Measurements from ENCODE around the gene CBX8.

The CBX8 gene

DNA sequence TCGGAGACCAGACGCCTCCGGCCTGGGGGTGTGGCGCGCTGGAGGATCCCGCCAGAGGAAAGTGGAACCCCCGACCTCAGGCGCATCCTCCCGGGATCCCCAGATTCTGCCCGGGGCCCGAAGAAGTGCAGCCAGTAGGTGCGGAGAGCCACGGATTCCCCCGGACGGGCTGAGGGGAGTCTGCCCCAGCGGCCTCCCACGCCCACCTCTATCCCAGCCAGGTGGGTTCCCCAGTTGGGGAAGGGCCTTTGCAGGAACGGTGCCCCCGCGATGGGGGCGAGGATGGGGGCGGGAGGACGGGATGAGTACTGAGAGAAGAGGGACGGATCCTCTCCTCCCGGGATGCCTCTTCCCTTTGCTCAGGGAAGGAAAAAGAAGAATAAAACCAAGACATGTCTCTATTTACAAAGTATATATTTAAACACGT lies 5.1 kb downstream of the CBX8 start:
- H3K4me1 ChIP-seq (ENCODE audit: control insufficient read depth in 1 of 2, insufficient read depth in 1 of 2, low read depth in 1 of 2, low read length in 1 of 2), result peaks cover 16 to 32% of the 10 kb centered on the region in 2 experiments
- no peaks in the 10 kb centered on the region for H3K9me3 ChIP-seq
- peaks cover 10% of the 10 kb centered on the region for H3K36me3 ChIP-seq
- H3K27ac ChIP-seq, result no peak overlapping the region
- TF ChIP-seq, protein P1, sequence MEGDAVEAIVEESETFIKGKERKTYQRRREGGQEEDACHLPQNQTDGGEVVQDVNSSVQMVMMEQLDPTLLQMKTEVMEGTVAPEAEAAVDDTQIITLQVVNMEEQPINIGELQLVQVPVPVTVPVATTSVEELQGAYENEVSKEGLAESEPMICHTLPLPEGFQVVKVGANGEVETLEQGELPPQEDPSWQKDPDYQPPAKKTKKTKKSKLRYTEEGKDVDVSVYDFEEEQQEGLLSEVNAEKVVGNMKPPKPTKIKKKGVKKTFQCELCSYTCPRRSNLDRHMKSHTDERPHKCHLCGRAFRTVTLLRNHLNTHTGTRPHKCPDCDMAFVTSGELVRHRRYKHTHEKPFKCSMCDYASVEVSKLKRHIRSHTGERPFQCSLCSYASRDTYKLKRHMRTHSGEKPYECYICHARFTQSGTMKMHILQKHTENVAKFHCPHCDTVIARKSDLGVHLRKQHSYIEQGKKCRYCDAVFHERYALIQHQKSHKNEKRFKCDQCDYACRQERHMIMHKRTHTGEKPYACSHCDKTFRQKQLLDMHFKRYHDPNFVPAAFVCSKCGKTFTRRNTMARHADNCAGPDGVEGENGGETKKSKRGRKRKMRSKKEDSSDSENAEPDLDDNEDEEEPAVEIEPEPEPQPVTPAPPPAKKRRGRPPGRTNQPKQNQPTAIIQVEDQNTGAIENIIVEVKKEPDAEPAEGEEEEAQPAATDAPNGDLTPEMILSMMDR (IDR thresholded peaks at IDR 0.05), result no peak
- H3K27me3 ChIP-seq, result peaks cover 75% of the 10 kb centered on the region
- H3K4me3 ChIP-seq (ENCODE audit: low read depth in 1 of 2, low read length in 1 of 2), result no peak overlapping the region

DNA sequence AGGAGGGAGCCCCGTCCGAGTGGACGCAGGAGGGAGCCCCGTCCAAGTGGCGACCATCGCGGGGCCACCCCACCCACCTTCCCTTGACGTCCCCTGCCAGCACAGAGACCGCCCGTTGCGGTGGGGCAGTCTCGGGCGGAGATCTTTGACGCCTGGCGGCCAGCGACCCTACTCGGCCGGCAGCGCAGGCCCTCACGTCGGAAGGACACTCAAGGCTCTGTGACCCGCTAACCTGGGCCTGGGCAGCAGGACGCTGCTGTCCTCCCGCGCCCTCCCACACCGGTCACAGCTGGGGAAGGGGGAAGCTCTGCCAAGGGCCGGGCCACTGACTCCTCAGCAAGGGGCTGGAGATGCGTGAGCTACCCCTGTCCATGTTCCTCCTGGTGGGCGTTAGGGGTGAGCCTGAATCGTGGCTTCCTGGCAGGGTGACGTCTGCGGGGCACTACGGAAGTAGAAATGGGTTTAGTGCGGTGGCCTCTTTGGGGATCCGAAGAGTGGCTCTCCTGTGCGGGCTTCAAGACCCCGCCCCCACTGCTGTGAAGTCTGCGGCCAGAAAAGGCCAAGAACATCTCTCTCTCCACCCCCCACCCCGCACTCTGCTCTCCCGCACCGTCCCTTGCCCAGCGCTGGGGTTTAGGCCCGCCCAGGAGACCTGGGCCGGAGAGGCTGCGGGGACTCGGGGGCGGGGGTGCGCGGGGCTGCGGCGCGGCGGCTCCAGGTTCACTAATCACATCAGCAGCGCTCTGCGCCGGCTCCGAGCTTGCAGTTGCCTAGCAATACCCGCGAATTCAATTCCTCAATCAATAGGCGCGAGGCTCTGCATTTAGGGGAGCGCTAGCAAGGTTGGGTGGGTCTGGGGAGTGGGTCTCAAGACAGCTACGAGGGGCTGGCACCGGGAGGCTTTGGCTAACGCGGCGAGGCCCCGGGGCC lies 5.8 kb downstream of the CBX8 start:
- H3K27me3 ChIP-seq, result peaks cover 82% of the 10 kb centered on the region
- no peak overlapping the region for H3K27ac ChIP-seq
- H3K9me3 ChIP-seq, result no peaks in the 10 kb centered on the region
- H3K4me3 ChIP-seq (ENCODE audit: low read depth in 1 of 2, low read length in 1 of 2), result no peak overlapping the region
- TF ChIP-seq, protein P1 (IDR thresholded peaks at IDR 0.05), result no peak
- peaks cover 10 to 25% of the 10 kb centered on the region in 2 experiments for H3K4me1 ChIP-seq (ENCODE audit: control insufficient read depth in 1 of 2, insufficient read depth in 1 of 2, low read depth in 1 of 2, low read length in 1 of 2)
- peaks cover 10% of the 10 kb centered on the region for H3K36me3 ChIP-seq

DNA sequence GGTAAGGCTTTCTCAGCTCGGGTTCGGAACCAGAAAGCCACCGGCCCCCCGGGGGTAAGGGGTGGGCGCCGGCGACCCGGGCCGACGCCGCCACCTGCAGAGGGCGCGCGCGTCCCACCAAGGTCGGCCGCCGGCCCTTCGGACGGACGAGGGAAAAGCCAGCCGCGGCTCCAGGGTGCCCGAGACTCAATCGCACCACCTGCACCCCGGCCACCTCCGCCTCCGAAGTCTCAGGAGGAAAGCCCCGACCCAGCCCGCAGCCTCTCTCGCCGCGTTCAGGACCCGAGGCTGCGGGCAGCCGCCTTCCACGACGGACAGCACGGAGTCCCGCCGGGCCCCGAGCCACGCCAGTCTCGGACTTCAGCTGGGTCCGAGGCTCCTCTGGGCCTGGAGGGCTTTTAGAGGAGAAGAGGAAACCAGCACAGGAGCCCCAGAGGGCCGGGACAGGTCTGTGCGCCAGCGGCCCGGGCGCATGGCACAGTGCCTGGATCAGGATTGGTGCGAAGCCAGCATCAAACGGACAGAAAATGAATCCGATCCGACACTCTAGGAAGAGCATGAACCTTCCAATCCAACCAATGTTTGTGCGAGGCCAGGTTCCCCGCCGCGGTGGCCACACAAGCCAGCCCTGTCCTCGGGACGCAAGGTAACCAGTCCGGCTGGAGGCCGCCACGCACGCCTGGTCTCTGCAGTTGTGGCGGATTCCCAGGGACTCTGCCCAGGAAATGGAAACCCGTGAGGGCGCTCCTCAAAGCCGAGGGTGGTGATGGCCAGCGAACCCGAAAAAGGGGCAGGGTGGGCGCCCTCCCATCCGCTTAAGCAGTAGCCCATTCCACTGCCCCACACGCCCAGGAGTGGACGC lies 6.7 kb downstream of the CBX8 start:
- Histone ChIP-seq H3K27ac (no peak overlapping the region), H3K9me3 (no peaks in the 10 kb centered on the region), H3K4me1 (ENCODE audit: control insufficient read depth in 1 of 2, insufficient read depth in 1 of 2, low read depth in 1 of 2, low read length in 1 of 2) (peaks cover 5 to 19% of the 10 kb centered on the region in 2 experiments), H3K27me3 (peaks cover 91% of the 10 kb centered on the region), H3K36me3 (peaks cover 9% of the 10 kb centered on the region), H3K4me3 (ENCODE audit: low read depth in 1 of 2, low read length in 1 of 2) (peak overlapping the region in 1 of 2 experiments; percentile 19)
- TF ChIP-seq, protein P1 (IDR thresholded peaks at IDR 0.05), result peak; percentile 76

DNA sequence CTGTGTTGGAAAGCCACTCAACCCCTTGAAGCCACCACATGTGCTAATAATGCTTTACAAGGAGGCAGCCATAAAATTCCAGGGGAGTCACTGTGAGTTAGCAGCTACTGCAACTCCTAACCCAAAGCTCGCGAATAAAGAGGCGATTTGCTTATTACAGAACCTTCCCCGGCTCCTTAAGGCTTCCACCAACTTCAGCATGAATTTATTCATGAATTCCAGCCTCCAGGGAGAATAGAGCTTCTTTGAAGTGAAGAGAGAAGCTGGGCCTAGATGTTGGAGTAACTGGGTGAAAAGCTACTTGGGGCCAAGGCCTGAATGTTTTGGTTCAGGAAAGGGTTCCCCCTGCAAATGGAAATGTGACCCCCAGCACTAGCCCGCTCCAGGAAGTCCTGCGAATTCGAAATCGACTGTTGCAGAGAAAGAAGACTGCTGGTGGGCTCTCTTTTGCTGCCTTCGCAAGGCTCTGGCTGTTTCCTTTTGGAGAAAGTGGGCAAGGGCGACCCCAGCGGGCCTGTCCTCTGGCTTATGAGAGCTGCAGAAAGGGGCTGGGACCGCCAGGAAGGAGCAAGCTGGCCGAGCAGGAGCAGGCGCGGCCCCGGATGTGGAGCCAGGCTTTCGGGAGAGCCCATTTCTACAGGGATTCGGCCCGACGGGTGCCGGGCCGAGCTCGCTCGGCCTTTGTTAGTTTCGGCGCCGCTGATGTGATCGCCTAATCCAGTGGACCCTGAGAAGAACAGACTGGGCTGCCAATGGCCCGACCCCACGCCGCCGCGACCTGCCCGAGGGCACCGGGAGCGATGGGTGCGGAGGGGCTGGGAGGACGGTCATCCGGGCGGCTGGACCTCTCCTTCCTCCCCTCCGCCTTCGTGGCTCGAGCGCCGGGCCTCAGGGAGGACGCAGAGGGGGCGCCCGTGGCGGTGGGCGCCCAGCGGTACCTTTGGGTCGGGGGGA lies 7.6 kb downstream of the CBX8 start:
- Histone ChIP-seq H3K36me3 (no peaks in the 10 kb centered on the region), H3K4me3 (ENCODE audit: low read depth in 1 of 2, low read length in 1 of 2) (peak overlapping the region in 1 of 2 experiments; percentile 19), H3K27ac (no peak overlapping the region), H3K9me3 (no peaks in the 10 kb centered on the region), H3K4me1 (ENCODE audit: control insufficient read depth in 1 of 2, insufficient read depth in 1 of 2, low read depth in 1 of 2, low read length in 1 of 2) (peaks cover 5 to 19% of the 10 kb centered on the region in 2 experiments), H3K27me3 (peaks cover 98% of the 10 kb centered on the region)
- TF ChIP-seq, protein P1 (IDR thresholded peaks at IDR 0.05), result no peak

DNA sequence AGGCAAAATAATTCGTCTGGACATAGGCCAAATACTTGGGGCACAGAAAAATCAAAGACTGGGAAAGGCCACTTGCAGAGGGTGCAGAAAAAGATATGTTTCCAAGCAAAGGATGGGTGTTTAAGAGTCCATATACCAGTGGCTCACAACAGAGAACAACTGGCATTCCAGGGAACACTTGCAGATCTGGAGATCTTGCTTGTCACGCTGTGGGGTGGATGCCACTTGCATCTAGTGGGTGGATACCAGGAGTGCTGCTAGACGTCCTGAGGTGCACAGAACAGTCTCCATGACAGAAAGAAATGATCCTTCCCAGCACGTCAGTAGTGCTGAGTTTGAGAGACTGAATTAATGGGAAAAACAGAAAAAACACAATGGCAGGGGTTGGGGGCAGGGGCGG lies 8.4 kb downstream of the CBX8 start:
- peaks cover 96% of the 10 kb centered on the region for H3K27me3 ChIP-seq
- no peak overlapping the region for H3K4me3 ChIP-seq (ENCODE audit: low read depth in 1 of 2, low read length in 1 of 2)
- no peaks in the 10 kb centered on the region for H3K9me3 ChIP-seq
- no peak overlapping the region for H3K27ac ChIP-seq
- TF ChIP-seq, protein P1 (IDR thresholded peaks at IDR 0.05), result no peak
- H3K4me1 ChIP-seq (ENCODE audit: control insufficient read depth in 1 of 2, insufficient read depth in 1 of 2, low read depth in 1 of 2, low read length in 1 of 2), result peaks cover 5 to 19% of the 10 kb centered on the region in 2 experiments
- H3K36me3 ChIP-seq, result no peaks in the 10 kb centered on the region

All from neutrophil (primary cell).